NCI-H82 treated with DMSO at 0.1 percent for 48 hours (cell line): ENCODE data around the gene UCHL5.

Source experiments
- DNase-seq: peaks from one replicate; lab custom pipeline; 2025; ENCODE audit not compliant: unreplicated experiment; lab: John Stamatoyannopoulos, UW

Gene UCHL5

GRCh38 chr1:193059282-193060114 is at the start of gene UCHL5, which contains the start of gene RO60:
Gene UCHL5 (minus strand): TSS chr1:193059360. CDS start chr1:193059260, 100 bp downstream.
Gene RO60 (plus strand): TSS chr1:193059612. CDS start chr1:193069055, 9,443 bp downstream.
- DNase-seq: peak; percentile 97

GRCh38 chr1:193108471-193108870 is 49.3 kb upstream of the UCHL5 start:
- DNase-seq: no peak

- no peak for DNase-seq
These were observed 46.6 kb upstream of the UCHL5 start for GRCh38 chr1:193105821-193106177.

- peak; percentile 76 for DNase-seq
These were observed 46.0 kb upstream of the UCHL5 start, which contains the start of gene GLRX2 for GRCh38 chr1:193104907-193105820. Gene GLRX2 (minus strand): TSS chr1:193105414. CDS start chr1:193105382, 32 bp downstream.

- DNase-seq: no peak
These were observed 45.3 kb upstream of the UCHL5 start for GRCh38 chr1:193104502-193104906.

GRCh38 chr1:193103759-193104501 is 44.8 kb upstream of the UCHL5 start:
- DNase-seq: no peak

GRCh38 chr1:193102662-193103061 is 43.5 kb upstream of the UCHL5 start:
- no peak for DNase-seq

- no peak for DNase-seq
These were observed 35.0 kb upstream of the UCHL5 start for GRCh38 chr1:193094112-193094511.

GRCh38 chr1:193090865-193091264 is 31.7 kb upstream of the UCHL5 start:
- no peak for DNase-seq

GRCh38 chr1:193087893-193088292 is 28.7 kb upstream of the UCHL5 start:
- DNase-seq: no peak

GRCh38 chr1:193086342-193086741 is 27.2 kb upstream of the UCHL5 start:
- no peak for DNase-seq

- DNase-seq: no peak
These were observed 26.1 kb upstream of the UCHL5 start for GRCh38 chr1:193085263-193085662.

GRCh38 chr1:193083365-193084088 is 24.4 kb upstream of the UCHL5 start:
- no peak for DNase-seq

GRCh38 chr1:193079187-193079586 is 20.0 kb upstream of the UCHL5 start:
- DNase-seq: no peak

GRCh38 chr1:193077991-193078390 is 18.8 kb upstream of the UCHL5 start:
- DNase-seq: no peak

GRCh38 chr1:193070942-193071341 is 11.8 kb upstream of the UCHL5 start:
- DNase-seq: no peak

GRCh38 chr1:193070386-193070753 is 11.2 kb upstream of the UCHL5 start:
- no peak for DNase-seq

- DNase-seq: no peak
These were observed 10.7 kb upstream of the UCHL5 start for GRCh38 chr1:193069748-193070385.

GRCh38 chr1:193068013-193068412 is 8.9 kb upstream of the UCHL5 start:
- no peak for DNase-seq

- no peak for DNase-seq
These were observed 7.4 kb upstream of the UCHL5 start for GRCh38 chr1:193066606-193067005.
